GM18526 (cell line): ENCODE measurements around the gene C19orf67.

Source experiments
- POLR2A ChIP-seq: IDR thresholded peaks from 3 replicates; pipeline ENCODE4 v1.6.1; 2011; ENCODE audit not compliant: insufficient read length; ENCODE audit errors: extremely low read depth

Gene C19orf67

DNA sequence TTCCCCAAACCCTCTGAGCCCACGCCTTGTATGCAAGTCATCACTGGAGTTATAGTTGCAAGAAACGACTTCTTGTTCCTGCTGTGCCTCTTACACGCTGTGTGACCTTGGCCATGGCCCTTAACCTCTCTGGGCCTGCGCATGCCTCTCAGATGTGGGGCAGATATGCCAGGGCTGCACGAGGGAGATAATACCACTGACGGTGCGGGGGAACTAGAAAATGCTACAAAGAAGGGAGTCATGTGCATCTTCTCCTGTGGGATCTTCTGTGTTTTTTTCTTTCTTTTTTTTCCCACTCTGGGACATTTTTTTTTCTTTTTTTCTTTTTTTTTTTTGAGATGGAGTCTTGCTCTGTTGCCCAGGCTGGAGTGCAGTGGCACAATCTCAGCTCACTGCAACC is 9.3 kb upstream of the C19orf67 start:
- no peak for TF ChIP-seq POLR2A

DNA sequence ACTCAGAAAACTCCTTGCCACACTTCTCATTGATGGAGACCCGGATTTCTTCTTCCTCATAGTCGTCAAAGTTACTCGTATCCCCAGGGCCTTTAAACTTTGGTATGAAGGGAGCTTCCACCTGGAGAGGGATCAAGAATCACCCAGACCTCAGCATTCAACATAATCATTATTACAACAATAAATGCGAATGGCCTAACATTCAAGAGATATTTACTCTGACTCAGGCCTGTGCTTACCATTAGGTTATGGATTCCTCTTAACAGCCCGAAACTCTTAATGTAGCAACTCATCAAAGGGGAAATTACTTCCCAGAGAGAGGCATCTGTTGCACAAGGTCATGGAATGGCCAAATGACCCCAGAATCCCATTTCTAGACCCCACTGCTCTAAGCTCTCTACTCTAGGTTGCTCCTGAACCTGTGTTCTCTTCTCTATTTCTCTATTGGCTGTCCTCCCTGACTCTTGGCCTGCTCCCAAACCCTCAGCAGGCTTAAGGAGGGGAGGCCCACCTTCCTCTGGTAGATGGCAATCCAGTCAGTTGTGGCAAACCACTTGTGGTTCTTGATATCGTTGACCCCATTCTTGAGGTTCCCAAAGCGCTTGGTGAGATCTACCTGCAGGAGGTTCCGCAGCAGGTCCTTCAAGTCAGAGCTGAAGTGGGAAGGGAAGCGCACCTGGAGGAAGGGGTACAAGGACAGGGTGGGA is 7.7 kb upstream of the C19orf67 start:
- no peak for TF ChIP-seq POLR2A

DNA sequence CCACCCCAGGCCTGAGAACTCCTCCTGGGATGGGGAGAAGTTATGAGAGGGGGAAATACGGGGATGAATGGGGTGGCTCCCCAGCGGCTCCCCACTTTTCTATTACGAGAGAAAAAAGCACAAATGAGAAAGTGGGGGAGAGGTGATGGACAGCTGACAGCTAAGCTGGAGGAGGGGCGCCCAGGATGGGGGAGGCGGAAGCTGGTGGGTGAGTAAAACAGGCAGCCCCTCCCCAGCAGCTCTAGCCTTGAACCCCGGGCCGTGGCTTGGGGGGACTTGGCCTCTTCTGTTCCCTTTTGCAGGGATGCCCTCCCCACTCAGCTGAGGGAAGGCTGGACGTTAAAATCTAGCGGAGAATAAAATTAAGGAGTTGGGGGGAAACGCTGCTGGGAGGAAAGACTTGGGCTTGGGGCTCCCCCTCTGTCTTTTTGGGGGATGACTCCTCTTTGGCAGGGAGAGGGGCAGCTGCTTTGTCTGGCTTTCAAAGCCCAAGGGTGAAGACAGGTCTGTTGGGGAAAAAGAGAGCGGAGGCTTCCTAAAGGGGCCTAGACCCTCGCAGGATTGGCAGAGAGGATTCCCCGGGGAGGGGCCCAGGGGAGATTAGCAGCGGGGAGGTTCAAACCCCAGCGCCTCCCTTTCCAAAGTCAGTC is 6.4 kb upstream of the C19orf67 start:
- TF ChIP-seq POLR2A = no peak

DNA sequence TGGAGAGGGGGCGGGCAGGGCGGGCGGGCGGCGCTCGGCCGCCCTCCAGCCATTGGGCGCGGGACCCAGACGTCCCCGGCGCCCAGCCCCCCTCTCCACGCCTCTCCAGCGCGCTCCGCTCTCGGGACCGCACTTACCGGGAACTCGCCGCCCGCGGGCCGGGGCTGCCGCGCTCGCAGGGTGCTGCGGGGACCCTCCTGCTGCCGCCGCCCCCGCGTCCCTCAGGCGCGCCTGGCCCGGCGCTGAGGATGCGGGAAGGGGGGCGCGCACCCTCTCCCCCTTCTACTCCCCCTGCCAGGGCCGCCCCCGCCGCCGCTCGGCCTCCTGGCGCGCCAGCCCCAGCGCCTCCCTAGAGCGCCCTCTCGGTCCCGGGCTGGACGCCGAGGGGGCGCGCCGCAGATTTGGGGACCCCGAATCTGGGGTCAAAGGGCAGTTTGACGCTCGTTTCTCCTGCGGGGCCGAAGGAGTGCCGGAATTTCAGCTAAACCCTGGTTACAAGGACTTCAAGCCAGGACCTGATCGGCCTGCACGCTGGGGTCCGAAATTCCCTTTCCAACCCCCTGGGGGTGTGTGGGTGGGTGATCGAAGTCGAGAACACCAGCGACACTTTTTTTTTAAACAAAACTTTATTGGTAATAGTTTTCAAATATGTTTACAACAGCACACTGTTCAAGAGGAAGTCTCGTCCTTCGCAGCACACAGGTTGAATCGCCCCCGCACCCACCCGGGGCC is 5.7 kb upstream of the C19orf67 start:
- peak; percentile 72 for TF ChIP-seq POLR2A

DNA sequence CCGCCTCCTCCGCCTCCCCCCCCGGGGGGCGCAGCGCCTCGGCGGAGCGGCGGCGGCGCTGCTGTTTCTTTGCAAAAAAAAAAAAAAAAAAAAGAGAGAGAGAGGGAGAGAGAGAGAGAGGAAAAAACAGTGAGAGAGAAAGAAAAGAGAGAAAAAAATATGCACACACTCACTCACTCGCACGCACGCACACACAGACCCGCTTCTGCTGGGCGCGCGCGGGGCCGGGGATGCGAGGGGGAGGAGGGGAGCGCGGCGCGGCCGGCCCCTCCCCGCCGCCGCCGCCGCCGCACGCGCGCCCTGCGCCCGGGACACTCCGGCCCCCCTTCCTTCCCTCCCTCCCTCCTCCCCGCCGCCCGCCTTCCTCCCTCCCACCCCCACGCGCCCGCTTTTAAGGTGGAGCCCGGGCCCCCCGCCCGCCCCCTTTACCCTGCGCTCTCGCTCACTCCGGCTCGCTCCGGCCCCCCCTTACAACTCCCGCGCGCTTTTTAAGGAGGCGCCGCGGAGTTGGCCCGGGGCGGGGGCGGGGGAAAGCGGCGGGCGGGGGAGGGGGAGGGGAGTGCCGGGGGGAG is 5.0 kb upstream of the C19orf67 start, which contains the start of gene SAMD1:
SAMD1 (minus strand) TSS at position 243 of the 572 bp plus-strand sequence.
- TF ChIP-seq POLR2A = no peak

DNA sequence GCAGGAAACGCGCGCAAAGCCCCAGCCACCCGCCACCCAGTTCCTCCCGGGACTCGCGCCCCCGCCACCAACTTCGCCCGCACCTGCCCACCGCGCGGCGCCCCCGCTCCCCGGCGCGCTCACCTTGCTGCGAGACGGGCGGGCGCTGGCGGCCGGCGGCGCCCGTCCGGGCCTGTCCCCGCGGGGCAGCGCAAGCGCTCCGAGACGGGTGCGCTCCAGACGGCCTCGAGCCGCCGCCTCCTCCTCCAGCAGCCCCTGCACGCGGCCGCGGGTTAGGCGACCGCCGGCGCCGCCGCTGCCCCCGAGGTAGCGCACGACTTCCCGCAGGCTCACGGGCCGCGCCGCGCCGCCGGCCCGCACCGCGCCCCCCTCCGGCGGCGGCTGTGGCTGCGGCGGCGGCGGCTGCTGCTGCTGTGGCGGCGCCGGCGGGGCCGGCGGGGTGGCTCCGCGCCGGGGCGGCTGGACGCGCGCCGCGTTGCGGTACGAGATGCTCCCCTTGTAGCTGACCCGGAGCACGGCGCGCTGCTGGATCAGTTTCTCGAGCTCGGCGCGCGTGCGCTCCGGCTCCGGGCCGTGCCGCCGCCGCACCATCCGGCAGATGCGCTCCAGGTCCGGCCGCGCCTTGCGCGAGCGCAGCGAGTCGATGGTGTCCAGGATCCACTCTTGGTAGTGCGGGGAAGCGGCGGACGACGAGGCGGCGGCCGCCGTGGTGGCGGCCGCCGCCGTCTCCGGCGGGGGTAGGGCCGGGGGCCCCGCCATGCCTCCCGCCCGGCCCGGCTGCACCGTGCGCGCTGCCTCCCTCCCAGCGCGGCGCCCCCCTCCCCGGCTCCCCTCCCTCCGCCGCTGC is 4.3 kb upstream of the C19orf67 start:
- TF ChIP-seq POLR2A = no peak

DNA sequence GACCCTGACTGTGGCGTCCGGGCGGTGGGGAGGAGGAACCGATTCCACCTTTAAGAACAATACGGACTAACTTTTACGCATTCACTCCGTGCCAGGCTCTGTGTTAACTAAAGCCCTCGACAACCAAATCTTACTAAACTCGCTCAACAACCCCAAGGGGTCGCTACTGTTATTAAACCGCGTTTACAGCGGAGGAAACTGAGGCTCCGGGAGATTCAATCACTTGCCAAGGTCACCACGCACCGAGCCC is 3.8 kb upstream of the C19orf67 start:
- TF ChIP-seq POLR2A = no peak

DNA sequence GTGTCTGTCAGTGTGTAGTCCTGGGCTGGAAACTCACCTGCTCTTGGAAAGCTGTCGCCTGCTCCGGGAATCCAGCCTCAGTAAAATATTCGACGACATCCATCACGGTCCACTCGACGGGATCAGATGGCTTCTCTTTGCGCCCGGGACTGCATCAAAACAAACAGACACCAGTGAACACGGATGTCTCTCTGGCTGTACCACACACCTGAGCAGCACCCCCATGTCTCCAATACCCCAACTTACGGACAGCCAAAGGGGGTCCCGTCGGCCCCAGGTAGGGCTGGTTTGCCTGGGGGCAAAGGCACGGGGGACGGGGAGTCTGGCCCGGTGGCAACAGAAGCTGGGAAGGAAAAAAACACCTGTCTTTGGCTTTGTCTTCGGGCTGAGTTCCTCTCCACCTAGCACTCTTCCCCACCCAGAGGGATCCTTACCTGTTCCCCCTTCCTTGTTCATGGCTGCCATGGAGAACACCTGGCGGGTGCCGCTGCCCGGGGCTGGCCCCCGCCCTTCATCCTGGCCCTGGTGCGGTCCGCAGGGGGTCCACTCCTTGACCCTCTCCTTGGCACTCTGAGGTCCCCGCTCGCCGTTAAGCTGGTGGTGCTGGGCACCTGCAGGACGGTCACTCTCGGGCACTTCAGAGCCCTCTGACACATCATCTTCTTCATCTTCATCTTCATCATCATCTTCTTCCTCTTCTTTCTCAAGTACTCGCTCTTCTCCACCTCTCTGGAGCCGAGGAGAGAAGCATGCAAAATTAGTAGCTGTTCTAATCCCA is 3.2 kb upstream of the C19orf67 start:
- TF ChIP-seq POLR2A = no peak

DNA sequence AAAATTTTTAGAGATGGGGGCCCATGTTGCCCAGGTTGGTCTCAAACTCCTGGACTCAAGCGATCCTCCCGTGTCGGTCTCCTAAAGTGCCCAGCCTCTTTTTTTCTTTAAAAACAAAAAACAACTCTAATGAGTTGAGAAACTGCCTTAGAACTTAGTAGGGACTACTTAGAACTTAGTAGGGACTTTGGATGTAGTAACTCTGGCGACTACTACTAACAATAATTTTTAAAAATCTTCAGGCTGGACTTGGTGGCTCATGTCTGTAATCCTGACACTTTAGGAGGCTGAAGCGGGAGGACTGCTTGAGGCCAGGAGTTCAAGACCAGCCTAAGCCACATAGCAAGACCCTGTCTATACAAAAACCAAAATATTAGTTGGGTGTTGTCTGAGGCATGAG is 515 bp upstream of the C19orf67 start:
- TF ChIP-seq POLR2A = no peak

DNA sequence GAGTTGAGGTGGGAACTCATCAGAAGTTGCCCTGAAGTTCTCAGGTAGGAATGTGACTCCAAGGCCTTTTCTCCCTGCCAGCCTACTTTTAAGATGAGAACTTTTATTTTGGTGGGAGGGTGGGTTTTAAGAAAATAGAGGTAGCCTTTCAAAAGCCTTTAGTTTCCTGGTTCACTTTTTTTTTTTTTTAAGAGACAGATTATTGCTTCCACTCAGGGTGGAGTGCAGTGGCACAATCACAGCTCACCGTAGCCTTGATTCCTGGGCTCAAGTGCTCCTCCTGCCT is 3.0 kb downstream of the C19orf67 start:
- TF ChIP-seq POLR2A = no peak

DNA sequence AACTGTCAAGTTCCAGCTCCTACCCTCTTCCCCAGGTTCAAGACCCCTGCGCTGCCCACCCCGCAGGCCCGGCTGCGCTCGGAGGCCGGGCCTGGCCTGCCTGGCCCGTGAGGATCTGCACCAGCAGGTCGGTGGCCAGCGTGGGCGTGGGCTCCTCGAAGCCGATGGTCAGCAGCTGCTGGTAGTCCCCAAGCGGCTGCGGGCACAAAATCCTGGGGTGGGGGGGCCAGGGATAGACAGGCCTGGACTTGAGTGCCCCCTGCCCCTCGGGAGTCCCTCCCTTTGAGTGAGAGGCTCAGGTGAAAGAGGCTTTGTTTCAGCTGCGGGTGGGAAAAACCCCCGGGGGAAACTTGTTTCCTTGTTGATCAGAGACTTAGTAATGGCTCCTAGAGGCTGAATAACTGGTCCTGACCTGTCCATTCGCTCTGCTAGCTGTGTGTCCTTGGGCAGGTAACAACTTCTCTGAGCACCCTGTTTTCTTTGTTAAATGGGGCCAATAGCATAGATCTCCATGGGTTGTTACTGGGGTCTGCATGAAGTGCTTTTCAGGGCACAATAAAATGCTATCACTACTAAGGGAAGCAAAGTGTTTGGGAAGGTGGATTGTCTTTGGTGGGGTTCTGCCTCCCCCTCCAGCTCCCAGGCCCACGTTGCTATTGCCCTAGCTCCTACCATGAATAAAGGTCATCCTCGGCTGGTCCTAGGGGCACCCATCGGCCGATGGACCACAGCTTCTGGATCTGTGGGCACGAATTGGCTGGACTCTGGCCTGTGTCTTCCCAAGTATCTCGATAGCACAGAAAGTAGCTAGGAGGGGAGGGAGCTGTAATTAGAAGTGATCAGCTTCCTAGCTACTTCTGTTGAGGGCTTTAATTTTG is 3.5 kb downstream of the C19orf67 start:
- no peak for TF ChIP-seq POLR2A

DNA sequence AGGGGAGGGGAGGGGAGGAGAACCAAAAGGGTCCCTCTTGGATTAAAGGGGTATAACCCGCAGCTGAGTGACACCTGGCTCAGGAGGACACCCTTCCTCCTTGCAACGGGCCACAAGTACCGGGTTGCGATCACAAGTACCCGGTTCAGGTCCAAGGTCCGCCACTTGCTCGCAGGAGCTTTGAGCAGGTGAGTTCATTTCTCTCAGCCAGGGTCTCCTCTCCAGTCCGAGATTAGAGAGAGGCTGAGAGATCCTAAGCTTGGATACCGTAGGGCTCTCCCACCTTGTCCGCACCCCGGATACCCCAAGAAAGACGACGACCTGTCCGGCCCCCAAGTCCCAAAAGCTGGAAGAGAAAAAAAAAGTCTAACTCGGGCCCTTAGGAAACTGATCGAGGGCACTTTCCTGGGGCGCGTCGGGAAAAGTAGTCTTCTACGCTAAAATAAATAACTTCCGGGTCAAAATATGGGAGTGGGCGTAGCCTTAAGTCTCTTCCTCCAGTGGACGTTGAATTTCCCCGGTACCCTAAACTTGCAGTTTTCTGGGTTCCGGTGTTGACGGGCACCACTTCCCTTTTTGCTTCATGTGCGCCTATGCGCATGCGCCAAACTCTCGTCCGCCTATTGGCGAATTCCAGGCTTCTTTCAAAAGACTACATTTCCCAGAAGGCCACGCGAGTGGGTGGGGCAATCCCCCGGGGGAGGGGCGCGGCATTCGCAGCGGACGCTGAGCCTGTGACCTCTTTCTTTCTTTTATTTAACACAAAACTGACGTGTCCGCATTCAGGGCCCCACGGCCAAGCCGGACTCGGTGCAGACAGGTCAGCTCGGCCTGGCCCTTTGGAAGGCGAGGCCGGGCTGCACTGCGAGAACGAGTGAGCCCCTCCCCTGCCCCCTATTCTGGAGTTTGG is 4.4 kb downstream of the C19orf67 start:
- peak; percentile 50 for TF ChIP-seq POLR2A

DNA sequence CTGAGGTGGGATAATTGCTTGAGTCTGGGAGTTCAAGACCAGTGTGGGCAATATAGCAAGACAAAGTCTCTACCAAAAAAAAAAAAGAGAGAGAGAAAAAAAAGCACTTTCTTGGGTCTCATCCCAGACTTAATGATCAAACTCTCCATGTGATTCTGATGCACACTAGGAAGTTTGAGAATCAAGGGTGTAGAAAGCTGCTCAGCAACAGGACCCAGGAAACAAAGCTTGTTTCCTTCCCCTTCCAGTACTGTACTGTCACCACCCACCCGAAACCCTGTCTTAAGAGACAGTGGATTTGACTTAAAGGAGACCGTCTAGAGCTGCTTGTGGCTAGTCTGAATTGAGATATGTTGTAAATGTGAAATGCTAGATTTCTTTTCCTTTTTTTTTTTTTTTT is 7.2 kb downstream of the C19orf67 start:
- no peak for TF ChIP-seq POLR2A
